GM12872 (cell line): ENCODE measurements around the gene PPP2R2C.

Experiments used
- CTCF ChIP-seq: IDR thresholded peaks from 3 replicates; pipeline ENCODE4 v1.5.1; 2011; ENCODE audit warnings: low read depth, mild to moderate bottlenecking, low read length, moderate library complexity; ENCODE audit not compliant: insufficient read depth

PPP2R2C gene

GRCh38 chr4:6401797-6402196, 70.6 kb downstream of the PPP2R2C start:
- TF ChIP-seq CTCF = no peak

GRCh38 chr4:6396696-6397236, 75.6 kb downstream of the PPP2R2C start:
- TF ChIP-seq CTCF = no peak

- TF ChIP-seq CTCF = no peak
Observed at GRCh38 chr4:6395466-6396228, 76.8 kb downstream of the PPP2R2C start.

GRCh38 chr4:6394671-6395081, 77.7 kb downstream of the PPP2R2C start:
- no peak for TF ChIP-seq CTCF

- TF ChIP-seq CTCF = no peak
Observed at GRCh38 chr4:6393544-6394475, 78.6 kb downstream of the PPP2R2C start.

- no peak for TF ChIP-seq CTCF
Observed at GRCh38 chr4:6393066-6393465, 79.3 kb downstream of the PPP2R2C start.

GRCh38 chr4:6392407-6392806, 80.0 kb downstream of the PPP2R2C start:
- no peak for TF ChIP-seq CTCF
